ENCODE data around the gene FGFR2. TPM values are rescaled to one million over a fixed set of nuclear protein-coding genes. Genes with fewer than 3 reads are reported as not detected.

FGFR2 gene
- total RNA-seq, 1 experiment from 2014 or later: 135 TPM

- H3K4me1 ChIP-seq (ENCODE audit: insufficient read depth, low read length): peaks cover 9% of the 10 kb centered on the region; the same call in 1 of the 2 replicates
- no peak overlapping the region for H3K18ac ChIP-seq (ENCODE audit: insufficient read length, low read depth, low read length)
- H2BK12ac ChIP-seq (ENCODE audit: insufficient read length, low read depth, low read length): no peak overlapping the region
- H4K91ac ChIP-seq (ENCODE audit: insufficient read length, low read depth, low read length): no peak overlapping the region
- Mint-ChIP-seq H3K4me3 (no peak overlapping the region), H3K27ac (no peak overlapping the region), H3K4me1 (peaks cover 19 to 23% of the 10 kb centered on the region in 2 experiments), H3K36me3 (ENCODE audit: insufficient read depth in 1 of 3, low read depth in 3 of 3) (no peaks in the 10 kb centered on the region; a peak in 1 of 7 replicates), H3K27me3 (ENCODE audit: low read depth) (no peaks in the 10 kb centered on the region; the same call in 1 of the 2 replicates), H3K9me3 (no peaks in the 10 kb centered on the region; a peak in 2 of 5 replicates)
- no peaks in the 10 kb centered on the region for H3K79me1 ChIP-seq (ENCODE audit: insufficient read depth, low read depth, low read length, poor library complexity, severe bottlenecking)
- H2BK15ac ChIP-seq (ENCODE audit: low read depth, low read length): no peak overlapping the region
- no peak overlapping the region for H2AFZ ChIP-seq (ENCODE audit: low read length)
- H3T11ph ChIP-seq (ENCODE audit: low read length): no peak overlapping the region
- no peak overlapping the region for H2BK20ac ChIP-seq (ENCODE audit: low read depth, low read length, poor library complexity, severe bottlenecking)
- no peak overlapping the region for H3K4me2 ChIP-seq (ENCODE audit: insufficient read depth, insufficient read length, low read length)
- H3K14ac ChIP-seq (ENCODE audit: insufficient read depth, low read length): no peak overlapping the region
- H3K23me2 ChIP-seq (ENCODE audit: insufficient read length, low read depth, low read length, poor library complexity, severe bottlenecking): no peaks in the 10 kb centered on the region
- H3K9me3 ChIP-seq (ENCODE audit: control insufficient read depth, low read depth, low read length): no peaks in the 10 kb centered on the region
- no peak overlapping the region for H2BK120ac ChIP-seq (ENCODE audit: low read depth, low read length, poor library complexity, severe bottlenecking)
- H3K27ac ChIP-seq (ENCODE audit: insufficient read length, low read depth, low read length): no peak overlapping the region
- H2AK5ac ChIP-seq (ENCODE audit: insufficient read length, low read length): no peak overlapping the region
- no peaks in the 10 kb centered on the region for H3K27me3 ChIP-seq (ENCODE audit: insufficient read depth, low read length)
- TF ChIP-seq, protein P1, sequence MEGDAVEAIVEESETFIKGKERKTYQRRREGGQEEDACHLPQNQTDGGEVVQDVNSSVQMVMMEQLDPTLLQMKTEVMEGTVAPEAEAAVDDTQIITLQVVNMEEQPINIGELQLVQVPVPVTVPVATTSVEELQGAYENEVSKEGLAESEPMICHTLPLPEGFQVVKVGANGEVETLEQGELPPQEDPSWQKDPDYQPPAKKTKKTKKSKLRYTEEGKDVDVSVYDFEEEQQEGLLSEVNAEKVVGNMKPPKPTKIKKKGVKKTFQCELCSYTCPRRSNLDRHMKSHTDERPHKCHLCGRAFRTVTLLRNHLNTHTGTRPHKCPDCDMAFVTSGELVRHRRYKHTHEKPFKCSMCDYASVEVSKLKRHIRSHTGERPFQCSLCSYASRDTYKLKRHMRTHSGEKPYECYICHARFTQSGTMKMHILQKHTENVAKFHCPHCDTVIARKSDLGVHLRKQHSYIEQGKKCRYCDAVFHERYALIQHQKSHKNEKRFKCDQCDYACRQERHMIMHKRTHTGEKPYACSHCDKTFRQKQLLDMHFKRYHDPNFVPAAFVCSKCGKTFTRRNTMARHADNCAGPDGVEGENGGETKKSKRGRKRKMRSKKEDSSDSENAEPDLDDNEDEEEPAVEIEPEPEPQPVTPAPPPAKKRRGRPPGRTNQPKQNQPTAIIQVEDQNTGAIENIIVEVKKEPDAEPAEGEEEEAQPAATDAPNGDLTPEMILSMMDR (conservative IDR thresholded peaks at IDR 0.05): no peak
- H3K4ac ChIP-seq (ENCODE audit: low read depth, low read length): no peak overlapping the region
- no peak overlapping the region for H4K5ac ChIP-seq (ENCODE audit: insufficient read length, low read depth, low read length)
- H3K79me2 ChIP-seq (ENCODE audit: insufficient read depth, low read length): no peaks in the 10 kb centered on the region
- no peak overlapping the region for H2BK5ac ChIP-seq (ENCODE audit: insufficient read length, low read length)
- H4K8ac ChIP-seq (replicated peaks; ENCODE audit: insufficient read length, low read depth, low read length): no peak overlapping the region
- no peak for DNase-seq
- H3K9ac ChIP-seq (ENCODE audit: extremely low read depth, insufficient read length, low read length): no peak overlapping the region
- H4K20me1 ChIP-seq (ENCODE audit: control insufficient read depth, insufficient read depth, insufficient read length): no peaks in the 10 kb centered on the region
- WGBS (ENCODE audit: extremely low coverage, insufficient read length, low lambda C conversion rate): no CpG with 5 or more reads among the region's 5 CpGs
- H3K56ac ChIP-seq (ENCODE audit: insufficient read length, low read depth, low read length): no peak overlapping the region
- no peak overlapping the region for H3K23ac ChIP-seq (ENCODE audit: insufficient read length, low read depth, low read length)
Observed at GRCh38 chr10:121455377-121455776, 142.9 kb downstream of the FGFR2 start.

Data from H9 (cell line).